ENCODE results near the gene FOLR2.

GRCh38 chr11:72257570-72257969 is 41.0 kb downstream of the FOLR2 start:
- TF ChIP-seq CTCF (IDR thresholded peaks at IDR 0.05) (no peak), EZH2 (IDR thresholded peaks at IDR 0.05; ENCODE audit: borderline replicate concordance, insufficient read depth, low read depth, low read length, poor library complexity, severe bottlenecking) (no peak)
